ENCODE measurements around the gene C16orf90.

The C16orf90 gene

DNA sequence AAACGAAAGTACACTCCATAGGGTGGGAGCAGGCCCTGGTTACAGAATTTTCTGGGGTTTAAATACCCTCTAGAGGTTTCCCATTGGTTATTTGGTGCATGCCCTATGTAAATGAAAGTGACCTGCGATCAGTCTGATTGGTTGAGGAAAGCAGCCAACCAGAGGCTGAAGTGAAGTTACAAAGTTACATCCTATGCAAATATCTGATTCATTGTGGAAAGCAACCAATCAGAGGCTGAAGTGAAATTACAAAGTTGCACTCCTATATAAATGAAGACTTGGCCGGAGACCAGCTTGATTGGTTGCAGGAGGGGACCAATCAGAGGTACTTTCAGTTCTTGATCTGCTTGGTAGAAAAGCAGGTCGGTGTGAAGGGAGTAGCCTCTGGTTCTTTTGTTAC is 27.4 kb downstream of the C16orf90 start:
- FAIRE-seq (no peak), DNase-seq (ENCODE audit: insufficient read length, low spot score) (no peak)

DNA sequence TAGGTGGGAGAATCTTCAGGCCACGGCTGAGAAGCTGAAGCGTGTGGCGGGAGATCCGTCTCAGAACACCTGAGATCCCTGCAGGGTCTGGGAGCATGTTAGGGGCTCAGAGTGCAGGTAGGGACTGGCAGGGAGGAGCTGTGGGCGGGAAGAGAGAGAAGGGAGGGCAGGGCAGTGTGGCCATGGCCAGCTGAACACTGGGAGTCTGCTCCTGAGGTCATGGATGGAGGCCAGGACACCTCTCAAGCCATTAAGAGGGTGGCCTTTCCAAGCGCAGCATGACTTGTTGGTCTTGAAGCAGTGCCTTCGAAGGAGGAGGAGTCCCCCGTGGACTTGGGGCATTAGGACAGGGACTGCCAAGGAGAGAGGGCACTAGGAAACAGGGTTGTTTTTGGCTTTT is 28.1 kb downstream of the C16orf90 start:
- DNase-seq (ENCODE audit: insufficient read length, low spot score) (no peak), FAIRE-seq (no peak)

- DNase-seq (ENCODE audit: insufficient read length, low spot score): no peak
- no peak for FAIRE-seq
Observed at GRCh38 chr16:3465911-3466584, 29.2 kb downstream of the C16orf90 start.

- DNase-seq (ENCODE audit: insufficient read length, low spot score) (no peak), FAIRE-seq (no peak)
Observed at GRCh38 chr16:3465301-3465700, 30.0 kb downstream of the C16orf90 start.

- DNase-seq (ENCODE audit: insufficient read length, low spot score) (no peak), FAIRE-seq (no peak)
Observed at GRCh38 chr16:3461151-3461550, 34.1 kb downstream of the C16orf90 start.

- no peak for FAIRE-seq
Observed at GRCh38 chr16:3460585-3460984, 34.7 kb downstream of the C16orf90 start.

GRCh38 chr16:3460121-3460520 is 35.2 kb downstream of the C16orf90 start:
- DNase-seq (ENCODE audit: insufficient read length, low spot score) (no peak), FAIRE-seq (no peak)

More at GRCh38 chr16:3460585-3460984, 34.7 kb downstream of the C16orf90 start:
- DNase-seq (ENCODE audit: insufficient read length, low spot score): no peak

DNA sequence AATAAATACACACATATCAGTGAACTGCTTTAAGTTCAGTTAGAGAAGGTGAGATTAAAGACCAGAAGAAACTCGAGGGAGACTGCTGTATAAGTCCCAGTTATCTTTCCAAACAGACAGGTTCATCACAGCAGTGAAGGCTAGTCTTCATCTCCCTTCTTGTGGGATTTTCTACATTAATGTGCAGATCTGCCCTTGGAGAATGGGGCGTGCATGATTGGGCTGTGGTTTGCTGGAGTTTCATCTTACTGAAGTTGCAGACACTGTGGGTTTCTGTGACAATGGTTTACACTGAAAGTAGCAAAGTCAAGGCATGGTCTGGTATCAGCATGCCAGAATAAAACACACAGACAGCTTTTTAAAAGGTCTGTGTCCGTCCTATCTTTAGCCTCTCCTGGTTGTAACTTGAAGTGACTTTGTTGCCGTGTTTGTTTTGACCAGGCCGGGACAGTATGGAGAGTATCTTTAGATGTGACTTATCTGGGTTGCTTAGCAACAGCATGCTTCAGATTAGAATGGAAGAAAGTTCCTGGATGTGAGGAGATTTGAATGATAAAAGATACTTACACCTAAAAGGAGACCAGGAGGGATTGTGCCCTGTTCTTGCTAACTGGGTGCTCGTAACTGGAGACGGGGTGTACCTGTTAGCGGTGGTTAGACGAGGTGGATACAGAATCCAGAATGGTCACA is 35.7 kb downstream of the C16orf90 start:
- no peak for DNase-seq (ENCODE audit: insufficient read length, low spot score)
- FAIRE-seq: peak; percentile 89

GRCh38 chr16:3458852-3459361 is 36.4 kb downstream of the C16orf90 start:
- FAIRE-seq: peak; percentile 97
- peak; percentile 77 for DNase-seq (ENCODE audit: insufficient read length, low spot score)

DNA sequence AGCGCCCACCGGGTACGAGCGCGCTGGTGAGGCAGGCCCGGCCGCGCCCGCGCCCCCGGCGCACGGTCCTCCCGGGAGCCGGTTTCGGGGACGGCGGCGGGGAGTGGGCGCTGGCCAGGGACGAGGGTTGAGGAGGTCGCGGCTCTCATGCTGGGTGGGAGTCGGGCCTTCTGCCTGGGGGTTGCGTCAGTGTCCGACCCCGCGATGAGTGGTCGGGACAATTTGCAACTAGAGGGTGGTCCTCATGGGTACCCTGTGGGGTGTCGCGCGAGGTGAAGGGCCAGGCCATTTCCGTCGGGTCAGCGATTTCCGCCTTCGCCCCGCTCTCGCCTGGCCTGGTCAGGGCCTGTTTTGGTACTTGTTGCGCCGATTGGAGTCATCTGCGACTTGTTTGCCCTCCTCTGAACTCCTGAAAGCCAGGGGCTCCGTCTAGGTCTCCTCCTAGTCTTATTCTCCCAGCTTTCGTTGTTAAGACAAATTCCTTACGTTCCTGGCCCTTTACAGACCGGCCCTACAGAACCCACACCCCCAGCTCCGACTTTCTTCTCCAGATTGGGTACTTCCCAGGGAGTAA is 36.9 kb downstream of the C16orf90 start:
- DNase-seq (ENCODE audit: insufficient read length, low spot score) (no peak), FAIRE-seq (no peak)

GRCh38 chr16:3457434-3458252 is 37.6 kb downstream of the C16orf90 start:
- FAIRE-seq (peak; percentile 80), DNase-seq (ENCODE audit: insufficient read length, low spot score) (peak; percentile 99)

GRCh38 chr16:3454631-3455147 is 40.6 kb downstream of the C16orf90 start:
- FAIRE-seq: no peak
- no peak for DNase-seq (ENCODE audit: insufficient read length, low spot score)

DNA sequence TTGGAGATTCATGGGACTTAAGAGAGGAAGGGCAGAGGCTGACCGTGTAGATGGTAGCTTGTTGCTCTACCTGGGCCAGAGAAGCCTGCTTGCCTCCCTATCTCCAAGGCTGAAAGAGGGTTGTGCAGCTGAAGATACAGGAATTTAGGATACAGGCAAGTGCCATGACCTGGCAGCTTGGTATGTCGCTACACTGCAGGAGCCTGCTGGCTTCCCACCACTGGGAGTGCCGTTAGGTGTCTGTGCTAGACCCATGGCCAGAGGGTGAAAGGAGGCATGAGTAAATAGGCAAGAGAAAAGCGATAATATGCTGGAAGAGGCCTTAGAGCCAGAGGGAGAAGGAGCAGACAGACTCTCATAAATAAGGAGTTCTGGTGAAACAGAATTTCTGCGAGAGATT is 41.2 kb downstream of the C16orf90 start:
- DNase-seq (ENCODE audit: insufficient read length, low spot score) (no peak), FAIRE-seq (no peak)

GRCh38 chr16:3444032-3444388 is 51.3 kb downstream of the C16orf90 start:
- DNase-seq (ENCODE audit: insufficient read length, low spot score) (no peak), FAIRE-seq (peak; percentile 68)
